Loucy (cell line): ENCODE data around the gene SRRD.

Experiments used
- H2AFZ ChIP-seq: fragments of 200-600 bp; sonication (generic); 2 replicates; pipeline ENCODE4 v1.6.0; 2016; ENCODE audit warnings: antibody characterized with exemption, mild to moderate bottlenecking, low read length, moderate library complexity
- H3F3A ChIP-seq: fragments of 200-600 bp; 2 replicates; pipeline ENCODE4 v1.6.0; 2016; ENCODE audit warnings: antibody characterized with exemption, low read depth, mild to moderate bottlenecking
- H3K27me3 ChIP-seq: fragments of 200-600 bp; sonication (generic); 2 replicates; pipeline ENCODE4 v1.6.1; 2014; ENCODE audit warnings: low read length, mild to moderate bottlenecking; ENCODE audit not compliant: insufficient read depth, poor library complexity, severe bottlenecking
- H3K36me3 ChIP-seq: fragments of 200-600 bp; sonication (generic); 2 replicates; pipeline ENCODE4 v1.6.1; 2016; ENCODE audit warnings: low read length; ENCODE audit not compliant: insufficient read depth
- H3K4me1 ChIP-seq: fragments of 200-600 bp; sonication (generic); 2 replicates; pipeline ENCODE4 v1.5.1; 2014; ENCODE audit warnings: low read length, mild to moderate bottlenecking; ENCODE audit not compliant: insufficient read depth, poor library complexity, severe bottlenecking
- H3K4me2 ChIP-seq: fragments of 200-600 bp; sonication (generic); 2 replicates; pipeline ENCODE4 v1.6.0; 2014; ENCODE audit warnings: antibody characterized with exemption, low read length, low read depth, mild to moderate bottlenecking; ENCODE audit not compliant: poor library complexity, severe bottlenecking
- H3K4me3 ChIP-seq: fragments of 200-600 bp; sonication (generic); 2 replicates; pipeline ENCODE4 v1.5.1; 2014; ENCODE audit warnings: low read length, mild to moderate bottlenecking, mixed read lengths; ENCODE audit not compliant: poor library complexity, severe bottlenecking
- H3K79me2 ChIP-seq: fragments of 200-600 bp; sonication (generic); 2 replicates; pipeline ENCODE4 v1.6.1; 2014; ENCODE audit warnings: low read length; ENCODE audit not compliant: insufficient read depth
- H3K9ac ChIP-seq: fragments of 200-600 bp; sonication (generic); 2 replicates; pipeline ENCODE4 v1.6.0; 2014; ENCODE audit warnings: mild to moderate bottlenecking, low read depth, low read length, moderate library complexity; ENCODE audit not compliant: poor library complexity, severe bottlenecking
- H3K9me2 ChIP-seq: fragments of 200-600 bp; sonication (generic); replicated peaks from 2 replicates; pipeline ENCODE4 v1.6.1; 2016; ENCODE audit warnings: low read depth, low read length, mixed read lengths
- H3K9me3 ChIP-seq: fragments of 200-600 bp; sonication (generic); 2 replicates; pipeline ENCODE4 v1.6.1; 2014; ENCODE audit warnings: mild to moderate bottlenecking, antibody characterized with exemption, low read length, low read depth; ENCODE audit not compliant: insufficient read depth
- H4K20me1 ChIP-seq: fragments of 200-600 bp; sonication (generic); 2 replicates; pipeline ENCODE4 v1.6.0; 2014; ENCODE audit warnings: antibody characterized with exemption, low read length, mild to moderate bottlenecking; ENCODE audit not compliant: insufficient read depth, poor library complexity, severe bottlenecking
- CTCF ChIP-seq: fragments of 200-600 bp; sonication (generic); conservative IDR thresholded peaks from 2 replicates; pipeline ENCODE4 v1.5.1; 2014; ENCODE audit warnings: mild to moderate bottlenecking, antibody characterized with exemption, low read length
- EZH2phosphoT487 ChIP-seq: fragments of 200-600 bp; IDR thresholded peaks from 2 replicates; pipeline ENCODE4 v1.6.1; 2018; ENCODE audit warnings: antibody characterized with exemption, mild to moderate bottlenecking, moderate library complexity, borderline replicate concordance

SRRD gene

GRCh38 chr22:26481694-26482093, 2.0 kb upstream of the SRRD start:
- H3K4me2 ChIP-seq, result peak overlapping the region; percentile 82
- H3K9me3 ChIP-seq, result no peaks in the 10 kb centered on the region
- no peaks in the 10 kb centered on the region for H4K20me1 ChIP-seq
- no peaks in the 10 kb centered on the region for H3K36me3 ChIP-seq
- peaks cover 76% of the 10 kb centered on the region for H3K4me1 ChIP-seq
- peak overlapping the region; percentile 96 for H3K9ac ChIP-seq
- no peaks in the 10 kb centered on the region for H3K9me2 ChIP-seq
- H3K79me2 ChIP-seq, result peaks cover 95% of the 10 kb centered on the region
- H2AFZ ChIP-seq, result no peak overlapping the region
- H3K4me3 ChIP-seq, result peak overlapping the region; percentile 97
- TF ChIP-seq EZH2phosphoT487 (no peak), CTCF (no peak)
- H3F3A ChIP-seq, result no peaks in the 10 kb centered on the region
- H3K27me3 ChIP-seq, result no peaks in the 10 kb centered on the region

- Histone ChIP-seq H3K36me3 (no peaks in the 10 kb centered on the region), H3K9ac (peak overlapping the region; percentile 96), H3F3A (no peaks in the 10 kb centered on the region), H4K20me1 (no peaks in the 10 kb centered on the region), H3K4me2 (peak overlapping the region; percentile 82), H2AFZ (no peak overlapping the region), H3K27me3 (no peaks in the 10 kb centered on the region), H3K9me2 (no peaks in the 10 kb centered on the region), H3K79me2 (peaks cover 91% of the 10 kb centered on the region), H3K9me3 (no peaks in the 10 kb centered on the region), H3K4me1 (peaks cover 72% of the 10 kb centered on the region), H3K4me3 (peak overlapping the region; percentile 97)
- TF ChIP-seq CTCF (no peak), EZH2phosphoT487 (no peak)
Measured at GRCh38 chr22:26482161-26482560, 1.5 kb upstream of the SRRD start.

- Histone ChIP-seq H2AFZ (peak overlapping the region; percentile 93), H3K4me2 (peak overlapping the region; percentile 82), H3K36me3 (peaks cover 2% of the 10 kb centered on the region; the same call in 1 of the 2 replicates), H3K4me3 (peak overlapping the region; percentile 97), H3F3A (no peaks in the 10 kb centered on the region), H3K79me2 (peaks cover 82% of the 10 kb centered on the region), H3K4me1 (peaks cover 63% of the 10 kb centered on the region), H3K27me3 (no peaks in the 10 kb centered on the region), H3K9ac (peak overlapping the region; percentile 96), H3K9me3 (no peaks in the 10 kb centered on the region), H3K9me2 (no peaks in the 10 kb centered on the region), H4K20me1 (no peaks in the 10 kb centered on the region)
- TF ChIP-seq CTCF (no peak), EZH2phosphoT487 (no peak)
Measured at GRCh38 chr22:26483043-26483438, 636 bp upstream of the SRRD start.
